ENCODE results near the gene TTYH3. TPM values are rescaled to one million over a fixed set of nuclear protein-coding genes. Genes with fewer than 3 reads are reported as not detected.

TTYH3 gene
- total and polyA plus RNA-seq, 2 of the 8 experiments (the other 6 are each of a cell fraction or from before 2014, with no cell fraction given) = 66.2 to 169 TPM

DNA sequence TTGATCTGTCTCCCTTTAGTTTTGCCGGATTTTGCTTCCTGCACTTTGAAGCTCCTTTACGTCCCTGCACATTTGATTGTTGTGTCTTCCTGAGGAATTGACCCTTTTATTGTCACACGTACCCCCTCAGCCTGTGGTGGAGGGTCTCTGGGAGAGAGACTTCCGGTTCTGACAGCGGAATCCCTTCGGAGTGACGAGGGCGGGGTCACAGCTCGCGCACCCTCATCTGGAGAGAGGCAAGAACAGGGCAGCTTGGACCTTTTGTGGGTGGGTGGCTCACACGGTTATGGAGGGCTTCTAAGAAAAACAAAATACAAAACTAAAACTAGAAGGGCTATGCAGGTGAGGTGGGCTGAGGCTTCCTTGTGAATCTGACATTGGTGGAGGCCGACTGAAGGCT, 82.2 kb downstream of the TTYH3 start:
- Histone ChIP-seq H3K4me2 (ENCODE audit: insufficient read depth in 1 of 2, low read depth in 2 of 2, low read length in 2 of 2) (no peak overlapping the region), H3K23me2 (ENCODE audit: low read depth, low read length) (no peaks in the 10 kb centered on the region), H3K4me1 (replicated peaks in 1 of 4; ENCODE audit: control insufficient read depth in 3 of 4, insufficient read depth in 4 of 4, low read length in 3 of 4) (peaks cover 0 to 5% (median under 1%) of the 10 kb centered on the region in 4 experiments; a peak in 3 of 7 replicates), H3K36me3 (ENCODE audit: control insufficient read depth in 2 of 4, insufficient read depth in 4 of 4, low read length in 3 of 4) (peaks cover 0 to 9% (median 8%) of the 10 kb centered on the region in 4 experiments; a peak in 4 of 8 replicates), H4K91ac (replicated peaks; ENCODE audit: insufficient read length, low read length) (no peak overlapping the region), H3K23ac (ENCODE audit: insufficient read length) (no peak overlapping the region), H3K9ac (replicated peaks in 1 of 4; ENCODE audit: extremely low read depth in 1 of 4, low read depth in 3 of 4, low read length in 3 of 4) (no peak overlapping the region), H2BK12ac (ENCODE audit: low read depth, low read length) (no peak overlapping the region), H2AFZ (ENCODE audit: low read length) (no peak overlapping the region), H3K14ac (ENCODE audit: insufficient read length) (no peak overlapping the region), H2AK5ac (ENCODE audit: low read depth, low read length) (no peak overlapping the region), H2BK15ac (ENCODE audit: low read length) (0 out of 2 replicates have a peak overlapping the region, but pooled peaks have one; percentile 61), H3K79me1 (ENCODE audit: low read depth, low read length) (no peaks in the 10 kb centered on the region; the same call in 1 of the 2 replicates), H2BK120ac (replicated peaks; ENCODE audit: low read depth, low read length) (no peak overlapping the region), H4K5ac (ENCODE audit: insufficient read length, low read depth, low read length) (no peak overlapping the region), H3K18ac (ENCODE audit: extremely low read depth, low read length) (no peak overlapping the region), H3K56ac (replicated peaks; ENCODE audit: insufficient read length, low read depth, low read length) (no peak overlapping the region), H3K79me2 (ENCODE audit: control insufficient read depth in 1 of 2, insufficient read depth in 2 of 2, low read length in 2 of 2) (no peaks in the 10 kb centered on the region), H2BK5ac (ENCODE audit: low read depth, low read length) (no peak overlapping the region; the same call in 1 of the 2 replicates), H3K9me3 (ENCODE audit: insufficient read depth in 2 of 2, low read depth in 1 of 2, low read length in 1 of 2) (no peaks in the 10 kb centered on the region), H4K8ac (ENCODE audit: extremely low read depth, insufficient read depth, low read length) (no peak overlapping the region), H3K4me3 (ENCODE audit: extremely low read depth in 1 of 4, insufficient read depth in 2 of 4, low read depth in 3 of 4, low read length in 4 of 4) (no peak overlapping the region), H3K27ac (ENCODE audit: low read depth, low read length) (no peak overlapping the region), H2BK20ac (ENCODE audit: low read length) (no peak overlapping the region), H3K4ac (replicated peaks; ENCODE audit: insufficient read length, low read depth, low read length) (no peak overlapping the region), H4K20me1 (replicated peaks in 1 of 2; ENCODE audit: control insufficient read depth in 1 of 2, insufficient read depth in 2 of 2, low read length in 2 of 2) (peaks cover 1 to 4% of the 10 kb centered on the region in 2 experiments), H3K27me3 (replicated peaks in 1 of 4; ENCODE audit: control insufficient read depth in 3 of 4, extremely low read depth in 1 of 4, insufficient read depth in 3 of 4, low read length in 3 of 4) (no peaks in the 10 kb centered on the region)
- FAIRE-seq (no peak), DNase-seq (ENCODE audit: low read depth in 1 of 2, low spot score in 2 of 2) (no peak)
- ChIA-PET CTCF (ENCODE audit: partially characterized antibody) (interaction anchor here (0.8 to 9.1 kb wide), 17 partner anchors 10 to 263 kb away, joined by 3 to 92 read pairs (median 7); partner anchors contain the start of gene AMZ1), POLR2A (ENCODE audit: partially characterized antibody) (interaction anchor here (0.6 kb wide), 1 partner anchor 609 kb away, joined by 4 read pairs; no protein-coding TSS in a partner anchor)
- 89% methylated on average over 12 of the region's 12 CpGs; no CpG with 5 or more reads in 1 of the 2 experiments for WGBS, 2 experiments (ENCODE audit: extremely low coverage in 1 of 2, insufficient coverage in 1 of 2, insufficient read length in 1 of 2, insufficient replicate concordance in 2 of 2, low coverage in 1 of 2, low lambda C conversion rate in 2 of 2, missing lambda C conversion rate in 1 of 2)
- TF ChIP-seq EGR1 (IDR thresholded peaks at IDR 0.05; ENCODE audit: borderline replicate concordance, low read depth, low read length) = no peak
- TF ChIP-seq SIN3A (conservative IDR thresholded peaks at IDR 0.05 in 1 of 2, IDR thresholded peaks at IDR 0.05 in 1 of 2; ENCODE audit: low read depth in 1 of 2, low read length in 2 of 2) = no peak
- TF ChIP-seq SP2 (IDR thresholded peaks at IDR 0.05; ENCODE audit: low read length) = no peak
- TF ChIP-seq GABPA (IDR thresholded peaks at IDR 0.05; ENCODE audit: borderline replicate concordance, insufficient read depth, low read length) = no peak
- no peak for TF ChIP-seq SAP30 (IDR thresholded peaks at IDR 0.05; ENCODE audit: insufficient read depth, insufficient replicate concordance, low read length)
- no peak for TF ChIP-seq SIX5 (IDR thresholded peaks at IDR 0.05; ENCODE audit: low read depth, low read length)
- no peak for TF ChIP-seq USF2 (IDR thresholded peaks at IDR 0.05; ENCODE audit: low read length)

Data from H1 (cell line).